ENCODE results near the gene NDUFB3.

Gene NDUFB3

DNA sequence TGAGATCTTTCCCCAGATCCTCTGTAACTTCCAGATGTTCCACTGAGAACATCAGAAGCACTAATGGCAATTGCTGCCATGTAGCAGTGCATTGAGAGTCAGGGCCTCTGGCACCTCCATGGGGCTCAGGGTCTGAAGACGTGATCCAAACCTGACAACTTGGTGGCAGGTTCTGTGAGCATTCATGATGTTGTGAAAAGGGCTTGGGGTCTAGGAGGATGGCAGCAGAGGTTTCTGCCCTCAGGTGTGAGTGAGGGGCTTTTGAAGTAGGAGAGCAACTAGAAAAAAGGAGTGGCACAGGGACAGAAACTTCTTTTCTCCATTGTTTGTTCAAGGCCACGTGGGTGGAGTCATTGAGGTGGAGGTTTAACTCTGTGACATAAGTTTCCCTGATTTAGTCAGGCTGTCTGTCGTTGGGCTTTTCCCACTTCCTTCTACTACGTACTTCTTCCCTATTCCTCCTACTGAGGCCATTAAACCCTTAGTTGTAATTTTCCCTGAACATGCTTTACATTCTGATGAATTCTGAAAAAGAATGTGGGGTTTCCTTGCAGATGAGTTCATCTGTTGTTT is 57.2 kb downstream of the NDUFB3 start:
- DNase-seq (ENCODE audit: low spot score), result peak; percentile 53

GRCh38 chr2:201130524-201131186 is 58.9 kb downstream of the NDUFB3 start:
- DNase-seq (ENCODE audit: low spot score), result peak; percentile 43

DNA sequence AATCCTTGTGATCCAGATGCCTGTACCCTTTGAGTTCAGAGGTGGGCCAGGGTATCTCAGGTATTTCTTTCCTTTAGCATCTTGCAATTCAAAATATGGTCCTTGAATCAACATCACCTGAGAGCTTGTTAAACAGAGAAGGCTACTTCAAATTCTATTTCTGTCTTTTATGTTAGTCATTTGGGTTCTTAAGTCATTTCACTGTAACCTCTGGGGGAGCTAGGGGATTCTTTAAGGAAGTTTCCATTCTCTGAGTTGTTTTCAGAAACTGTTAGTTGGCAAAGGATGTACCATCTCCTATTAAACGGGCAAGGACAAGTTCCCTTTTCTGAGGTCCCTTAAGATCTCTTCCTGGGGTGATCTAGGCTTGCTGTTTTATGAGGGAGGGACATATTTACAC is 60.7 kb downstream of the NDUFB3 start:
- DNase-seq (ENCODE audit: low spot score), result no peak
